BJ (cell line): Measurements from ENCODE around the gene LRP2. TPM values are rescaled to one million over a fixed set of nuclear protein-coding genes. Genes with fewer than 3 reads are reported as not detected.
"Not testable (repeated sequence)": the region's sequence is repeated elsewhere in the genome, so short reads cannot be mapped to it uniquely, and the experiment has no call there.

ENCODE experiments used
- CTCF ChIA-PET: fragments of 350-600 bp; formaldehyde crosslinking; extraction: SDS; loops from one replicate; lab custom pipeline; 2021; ENCODE audit warnings: antibody characterized with exemption, inconsistent platforms; lab: Yijun Ruan, JAX
- POLR2A ChIA-PET: fragments of 300-600 bp; sonication (Branson Sonifier 250); formaldehyde crosslinking; extraction: SDS; loops from one replicate; lab custom pipeline; 2021; ENCODE audit warnings: antibody characterized with exemption; lab: Charles Lee
- DNase-seq: peaks from one replicate; pipeline ENCODE4 v3.0.0-alpha.2; 2011; ENCODE audit warnings: low read depth
- H3K27me3 ChIP-seq: 2 replicates; pipeline ENCODE4 v1.6.0; 2011; ENCODE audit warnings: low read length; ENCODE audit not compliant: control insufficient read depth, insufficient read depth
- H3K36me3 ChIP-seq: 2 replicates; pipeline ENCODE4 v1.5.1; 2011; ENCODE audit warnings: low read length; ENCODE audit not compliant: control insufficient read depth, insufficient read depth
- H3K4me3 ChIP-seq: 2 replicates; pipeline ENCODE4 v1.5.1; 2011; ENCODE audit warnings: low read depth, mild to moderate bottlenecking, control low read depth, low read length
- CTCF ChIP-seq: IDR thresholded peaks from 2 replicates; pipeline ENCODE4 v1.5.1; 2011; ENCODE audit warnings: low read depth, mild to moderate bottlenecking, control low read depth, inconsistent platforms, low read length, moderate library complexity; ENCODE audit not compliant: insufficient read depth
- polyA plus RNA-seq: library from polyadenylated mRNA; depleted of rRNA; stranded (reverse); fragments of >200 nt; gene quantifications from 2 replicates; pipeline ENCODE4 v1.2.3, GENCODE V29; 2011

The LRP2 gene
- polyA plus RNA-seq, 1 experiment: not detected

- no peak overlapping the region for H3K4me3 ChIP-seq
- CTCF ChIA-PET: no interaction called here
- no peaks in the 10 kb centered on the region for H3K27me3 ChIP-seq
- no peak for DNase-seq
- POLR2A ChIA-PET: no interaction called here
- TF ChIP-seq CTCF: no peak
- no peaks in the 10 kb centered on the region for H3K36me3 ChIP-seq
Measured at GRCh38 chr2:169315357-169315756, 47.0 kb downstream of the LRP2 start.

GRCh38 chr2:169308349-169308748 is 54.0 kb downstream of the LRP2 start:
- H3K27me3 ChIP-seq, H3K36me3 ChIP-seq, DNase-seq, POLR2A ChIA-PET, CTCF ChIA-PET, H3K4me3 ChIP-seq: not testable (repeated sequence)

- H3K27me3 ChIP-seq, DNase-seq, POLR2A ChIA-PET, H3K36me3 ChIP-seq, CTCF ChIA-PET, H3K4me3 ChIP-seq: not testable (repeated sequence)
Measured at GRCh38 chr2:169304689-169305088, 57.6 kb downstream of the LRP2 start.

- Histone ChIP-seq H3K27me3 (no peaks in the 10 kb centered on the region), H3K36me3 (no peaks in the 10 kb centered on the region), H3K4me3 (no peak overlapping the region)
- ChIA-PET POLR2A (interaction anchor here (0.6 kb wide), 1 partner anchor 735 kb away, joined by 5 read pairs; no protein-coding TSS in a partner anchor), CTCF (no interaction called here)
- no peak for TF ChIP-seq CTCF
- no peak for DNase-seq
Measured at GRCh38 chr2:169303579-169304305, 58.6 kb downstream of the LRP2 start.

GRCh38 chr2:169302364-169302763 is 60.0 kb downstream of the LRP2 start:
- ChIA-PET CTCF (no interaction called here), POLR2A (no interaction called here)
- Histone ChIP-seq H3K36me3 (no peaks in the 10 kb centered on the region), H3K27me3 (no peaks in the 10 kb centered on the region), H3K4me3 (no peak overlapping the region)
- TF ChIP-seq CTCF: no peak
- no peak for DNase-seq

- POLR2A ChIA-PET: no interaction called here
Measured at GRCh38 chr2:169301596-169302335, 60.6 kb downstream of the LRP2 start.

More at GRCh38 chr2:169301596-169302335, 60.6 kb downstream of the LRP2 start:
- no peaks in the 10 kb centered on the region for H3K36me3 ChIP-seq
- DNase-seq: no peak
- H3K27me3 ChIP-seq: no peaks in the 10 kb centered on the region
- no peak for TF ChIP-seq CTCF
- H3K4me3 ChIP-seq: no peak overlapping the region
- CTCF ChIA-PET: no interaction called here
